Sigmoid colon (tissue), 7 donors: Measurements from ENCODE around the gene USP24. TPM values are rescaled to one million over a fixed set of nuclear protein-coding genes. Genes with fewer than 3 reads are reported as not detected.

Source experiments
- DNase-seq: peaks from one replicate; pipeline ENCODE4 v3.0.0-alpha.2; 2019
- H3K27ac ChIP-seq, 4 donors: fragments of 200-600 bp; sonication (generic); one replicate each; pipeline ENCODE4 v1.5.1; 2016 to 2019; ENCODE audit warnings: mild to moderate bottlenecking in 1 of 4
- H3K27me3 ChIP-seq, 3 donors: fragments of 200-600 bp; sonication (generic); one replicate each; pipeline ENCODE4 v1.5.1; 2019; ENCODE audit warnings: mild to moderate bottlenecking in 1 of 3
- H3K36me3 ChIP-seq, 4 donors: fragments of 200-600 bp; sonication (generic); one replicate each; pipeline ENCODE4 v1.5.1; 2016 to 2019
- H3K4me1 ChIP-seq, 4 donors: fragments of 200-600 bp; sonication (generic); one replicate each; pipeline ENCODE4 v1.5.1; 2017 to 2019
- H3K4me3 ChIP-seq, 4 donors: fragments of 200-600 bp; sonication (generic); one replicate each; pipeline ENCODE4 v1.5.1; 2017 to 2019; ENCODE audit warnings: mild to moderate bottlenecking in 2 of 4, moderate library complexity in 1 of 4
- H3K9me3 ChIP-seq, 4 donors: fragments of 200-600 bp in 3 of 4; sonication (generic) in 3 of 4; one replicate each; pipeline versions ENCODE4 v1.5.1 to v1.6.1; 2013 to 2019
- CTCF ChIP-seq, 4 experiments: fragments of 450-650 bp in 3 of 4; fragments of 200-600 bp in 1 of 4; IDR thresholded peaks; one replicate each; pipeline ENCODE4 v1.5.1; 2016 to 2019; ENCODE audit warnings: antibody characterized with exemption in 4 of 4, mild to moderate bottlenecking in 3 of 4, moderate library complexity in 2 of 4
- EP300 ChIP-seq, 4 donors: sonication (generic); formaldehyde crosslinking; IDR thresholded peaks; one replicate each; pipeline ENCODE4 v1.6.1; 2017; ENCODE audit warnings: antibody characterized with exemption in 4 of 4
- POLR2A ChIP-seq, 2 donors: fragments of 450-650 bp; IDR thresholded peaks; one replicate each; pipeline ENCODE4 v1.6.1; 2016; ENCODE audit warnings: antibody characterized with exemption in 2 of 2, mild to moderate bottlenecking in 2 of 2, moderate library complexity in 2 of 2
- POLR2AphosphoS5 ChIP-seq, 4 donors: sonication (generic); formaldehyde crosslinking; IDR thresholded peaks; one replicate each; pipeline ENCODE4 v1.6.1; 2017; ENCODE audit warnings: antibody characterized with exemption in 4 of 4
- WGBS, 2 donors: extraction: QIAGEN DNeasy Blood & Tissue Kit; methylation state at CpG; one replicate each; pipeline ENCODE4 v1.1.7; 2013; 5-methylcytosine and 5-hydroxymethylcytosine counted together
- intact Hi-C: fragments of 100-400 bp; cut with DNase I; formaldehyde crosslinking; loops from one replicate; pipeline ENCODE4 v1.15.1; 2023
- polyA plus RNA-seq, 3 donors: library from polyadenylated mRNA; stranded (reverse); fragments of 200-250 nt; gene quantifications; one replicate each; pipeline ENCODE4 v1.2.3, GENCODE V29; 2013
- total RNA-seq, 4 donors: library from RNA; depleted of rRNA; stranded (reverse); fragments of >200 nt; gene quantifications; one replicate each; pipeline ENCODE4 v1.1.0, GENCODE V29; 2016
- donor health status: healthy with polysubstance abuse.
- donor health status: Bipolar disorder and iron deficiency.
- donor health status: healthy.

USP24 gene
- total and polyA plus RNA-seq, 7 donors: 3.6 to 66.2 (median 46.4) TPM

GRCh38 chr1:55134152-55134808 lies 80.9 kb downstream of the USP24 start:
- intact Hi-C loops: no loop called here
- Histone ChIP-seq H3K9me3 (no peaks in the 10 kb centered on the region), H3K4me3 (no peak overlapping the region), H3K36me3 (peaks cover 20 to 98% (median 56%) of the 10 kb centered on the region in 4 donors), H3K27me3 (no peaks in the 10 kb centered on the region), H3K27ac (no peak overlapping the region), H3K4me1 (no peaks in the 10 kb centered on the region)
- 95 to 96% methylated on average over 7 of the region's 7 CpGs for WGBS, 2 donors
- no peak for TF ChIP-seq EP300 (IDR thresholded peaks at IDR 0.05)
- no peak for TF ChIP-seq CTCF (IDR thresholded peaks at IDR 0.05)
- TF ChIP-seq POLR2A (IDR thresholded peaks at IDR 0.05): no peak
- TF ChIP-seq POLR2AphosphoS5 (IDR thresholded peaks at IDR 0.05): no peak
- no peak for DNase-seq

GRCh38 chr1:55131801-55132200 lies 83.4 kb downstream of the USP24 start:
- peaks cover 25 to 94% (median 56%) of the 10 kb centered on the region in 4 donors for H3K36me3 ChIP-seq
- H3K27me3 ChIP-seq: no peaks in the 10 kb centered on the region
- H3K4me3 ChIP-seq: no peak overlapping the region
- H3K27ac ChIP-seq: no peak overlapping the region
- 81 to 85% methylated on average over 2 of the region's 2 CpGs for WGBS, 2 donors
- intact Hi-C loops: no loop called here
- H3K4me1 ChIP-seq: no peaks in the 10 kb centered on the region
- no peak for TF ChIP-seq POLR2A (IDR thresholded peaks at IDR 0.05)
- TF ChIP-seq POLR2AphosphoS5 (IDR thresholded peaks at IDR 0.05): no peak
- TF ChIP-seq EP300 (IDR thresholded peaks at IDR 0.05): no peak
- no peak for TF ChIP-seq CTCF (IDR thresholded peaks at IDR 0.05)
- H3K9me3 ChIP-seq: no peaks in the 10 kb centered on the region
- no peak for DNase-seq

GRCh38 chr1:55131218-55131617 lies 83.9 kb downstream of the USP24 start:
- Histone ChIP-seq H3K9me3 (no peaks in the 10 kb centered on the region), H3K4me1 (no peaks in the 10 kb centered on the region), H3K4me3 (no peak overlapping the region), H3K27ac (no peak overlapping the region), H3K27me3 (no peaks in the 10 kb centered on the region), H3K36me3 (peaks cover 25 to 94% (median 53%) of the 10 kb centered on the region in 4 donors)
- DNase-seq: no peak
- TF ChIP-seq POLR2A (IDR thresholded peaks at IDR 0.05): no peak
- no peak for TF ChIP-seq CTCF (IDR thresholded peaks at IDR 0.05)
- TF ChIP-seq POLR2AphosphoS5 (IDR thresholded peaks at IDR 0.05): no peak
- TF ChIP-seq EP300 (IDR thresholded peaks at IDR 0.05): no peak
- 62 to 68% methylated on average over 2 of the region's 2 CpGs for WGBS, 2 donors
- intact Hi-C loops: no loop called here

GRCh38 chr1:55129194-55129728 lies 85.9 kb downstream of the USP24 start:
- no peak for DNase-seq
- 78 to 91% methylated on average over 4 of the region's 4 CpGs for WGBS, 2 donors
- TF ChIP-seq CTCF (IDR thresholded peaks at IDR 0.05): no peak
- no peak for TF ChIP-seq POLR2AphosphoS5 (IDR thresholded peaks at IDR 0.05)
- TF ChIP-seq EP300 (IDR thresholded peaks at IDR 0.05): no peak
- TF ChIP-seq POLR2A (IDR thresholded peaks at IDR 0.05): no peak
- peaks cover 25 to 94% (median 51%) of the 10 kb centered on the region in 4 donors for H3K36me3 ChIP-seq
- intact Hi-C loops: loop anchor here (10.0 kb wide), 1 partner anchor 54 kb away; no protein-coding TSS in a partner anchor
- H3K27me3 ChIP-seq: no peaks in the 10 kb centered on the region
- H3K9me3 ChIP-seq: no peaks in the 10 kb centered on the region
- H3K4me3 ChIP-seq: no peak overlapping the region
- H3K4me1 ChIP-seq: no peaks in the 10 kb centered on the region
- no peak overlapping the region for H3K27ac ChIP-seq
